ENCODE results near the gene TNPO1.

- TF ChIP-seq CTCF (IDR thresholded peaks at IDR 0.05) (no peak), POLR2A (IDR thresholded peaks at IDR 0.05) (no peak)
These were observed 36.9 kb upstream of the TNPO1 start for GRCh38 chr5:72779520-72779919.
